PC-3 (cell line): ENCODE results near the gene C5. TPM values are rescaled to one million over a fixed set of nuclear protein-coding genes. Genes with fewer than 3 reads are reported as not detected.

Experiments used
- ATAC-seq: fragments of 200-7000 bp; cut with Tn5 transposase; 2 replicates; pipeline ENCODE4 v1.9.1; 2020; ENCODE audit warnings: mild to moderate bottlenecking, moderate library complexity
- BruUV-seq: library from RNA; stranded (reverse); fragments of 400-500 nt; replicated peaks from 2 replicates; lab custom pipeline; 2021; lab: Mats Ljungman, UMichigan
- CTCF ChIA-PET: fragments of 300-600 bp; sonication (Branson Sonifier 250); formaldehyde crosslinking; loops from one replicate; lab custom pipeline; 2022; ENCODE audit warnings: antibody characterized with exemption; lab: Charles Lee
- POLR2A ChIA-PET: fragments of 300-600 bp; sonication (Branson Sonifier 250); formaldehyde crosslinking; loops from one replicate; lab custom pipeline; 2022; ENCODE audit warnings: antibody characterized with exemption; ENCODE audit not compliant: unreplicated experiment; lab: Charles Lee
- DNase-seq: peaks from one replicate; pipeline ENCODE4 v3.0.0-alpha.2; 2015
- H2AFZ ChIP-seq: fragments of 300-600 bp; sonication (generic); 2 replicates; pipeline ENCODE4 v1.6.0; 2016; ENCODE audit warnings: antibody characterized with exemption, low read length
- H3F3A ChIP-seq: fragments of 300-600 bp; sonication (generic); one replicate; pipeline ENCODE4 v1.6.0; 2017; ENCODE audit warnings: antibody characterized with exemption, low read length, control low read depth, mild to moderate bottlenecking; ENCODE audit not compliant: unreplicated experiment
- H3K27ac ChIP-seq: fragments of 300-600 bp; sonication (generic); 2 replicates; pipeline ENCODE4 v1.5.1; 2016; ENCODE audit warnings: mild to moderate bottlenecking, low read length
- H3K27me3 ChIP-seq: fragments of 300-600 bp; sonication (generic); 2 replicates; pipeline ENCODE4 v1.6.1; 2016; ENCODE audit warnings: low read length, mixed read lengths
- H3K36me3 ChIP-seq: fragments of 300-600 bp; sonication (generic); 2 replicates; pipeline ENCODE4 v1.6.1; 2016; ENCODE audit warnings: low read depth, mixed run types, low read length, mixed read lengths
- H3K4me1 ChIP-seq: fragments of 300-600 bp; sonication (generic); 2 replicates; pipeline ENCODE4 v1.5.1; 2016; ENCODE audit warnings: low read length; ENCODE audit not compliant: insufficient read depth
- H3K4me2 ChIP-seq: fragments of 300-600 bp; sonication (generic); 2 replicates; pipeline ENCODE4 v1.6.0; 2016; ENCODE audit warnings: low read length
- H3K4me3 ChIP-seq: fragments of 300-600 bp; sonication (generic); 2 replicates; pipeline ENCODE4 v1.5.1; 2016; ENCODE audit warnings: mild to moderate bottlenecking, low read length, mixed read lengths
- H3K79me2 ChIP-seq: fragments of 300-600 bp; sonication (generic); 2 replicates; pipeline ENCODE4 v1.6.1; 2017; ENCODE audit warnings: low read length, mixed read lengths
- H3K9ac ChIP-seq: fragments of 300-600 bp; sonication (generic); 2 replicates; pipeline ENCODE4 v1.6.0; 2016; ENCODE audit warnings: mild to moderate bottlenecking, low read length
- H3K9me2 ChIP-seq: fragments of 300-600 bp; sonication (generic); replicated peaks from 2 replicates; pipeline ENCODE4 v1.6.1; 2016; ENCODE audit warnings: mixed run types, low read length, mixed read lengths
- H3K9me3 ChIP-seq: fragments of 300-600 bp; sonication (generic); 2 replicates; pipeline ENCODE4 v1.6.1; 2016; ENCODE audit warnings: low read length, mixed read lengths
- H4K20me1 ChIP-seq: fragments of 300-600 bp; sonication (generic); 2 replicates; pipeline ENCODE4 v1.6.1; 2016; ENCODE audit warnings: low read length, mixed read lengths
- EZH2 ChIP-seq: fragments of 300-600 bp; sonication (generic); IDR thresholded peaks from one replicate; pipeline ENCODE4 v1.6.1; 2017; ENCODE audit warnings: antibody characterized with exemption, mild to moderate bottlenecking, low read length; ENCODE audit not compliant: unreplicated experiment
- EZH2phosphoT487 ChIP-seq: fragments of 300-600 bp; sonication (generic); IDR thresholded peaks from 2 replicates; pipeline ENCODE4 v1.6.1; 2018; ENCODE audit warnings: mild to moderate bottlenecking, antibody characterized with exemption, low read length, borderline replicate concordance
- intact Hi-C: fragments of 100-400 bp; cut with micrococcal nuclease; formaldehyde crosslinking; loops from 2 replicates; pipeline ENCODE4 v1.9.0; 2023
- total RNA-seq: library from RNA; depleted of rRNA; stranded (reverse); fragments of >200 nt; gene quantifications from 2 replicates; pipeline ENCODE4 v1.2.3, GENCODE V29; 2014
- TF ChIP-seq, protein P1 (sequence below): fragments of 300-600 bp; sonication (generic); conservative IDR thresholded peaks from 2 replicates; pipeline ENCODE4 v1.5.1; 2017; ENCODE audit warnings: antibody characterized with exemption, low read depth, mild to moderate bottlenecking, low read length

C5 gene
- total RNA-seq, 1 experiment from 2014 or later = 2.9 TPM

DNA sequence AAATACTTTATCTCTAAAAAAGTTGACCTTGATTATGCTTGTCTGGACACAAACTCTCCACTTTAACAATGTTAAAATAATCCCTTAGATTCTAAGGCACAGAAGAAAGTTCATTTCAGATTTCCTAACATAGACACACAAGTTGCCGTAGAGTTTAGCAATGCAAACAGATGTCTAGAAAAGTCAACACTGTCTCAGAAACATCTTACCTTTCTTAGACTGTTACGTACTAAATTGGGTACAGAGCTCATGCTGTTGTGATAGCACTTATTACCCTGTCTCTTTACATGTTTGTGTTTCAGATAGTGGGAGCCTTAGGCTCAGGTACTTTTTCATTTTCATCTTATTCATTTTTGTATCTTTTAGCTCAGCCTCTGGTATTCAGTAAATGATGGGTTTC is 52.0 kb downstream of the C5 start:
- ChIA-PET POLR2A (no interaction called here), CTCF (no interaction called here)
- Histone ChIP-seq H3K9me3 (no peaks in the 10 kb centered on the region), H3F3A (no peaks in the 10 kb centered on the region), H3K4me2 (no peak overlapping the region), H4K20me1 (no peaks in the 10 kb centered on the region), H3K27me3 (no peaks in the 10 kb centered on the region), H3K4me1 (no peaks in the 10 kb centered on the region), H2AFZ (no peak overlapping the region), H3K4me3 (no peak overlapping the region), H3K27ac (no peak overlapping the region), H3K36me3 (no peaks in the 10 kb centered on the region), H3K9ac (no peak overlapping the region), H3K79me2 (no peaks in the 10 kb centered on the region), H3K9me2 (no peaks in the 10 kb centered on the region)
- DNase-seq (no peak), ATAC-seq (no peak)
- TF ChIP-seq EZH2 (no peak), EZH2phosphoT487 (no peak)
- TF ChIP-seq, protein P1, sequence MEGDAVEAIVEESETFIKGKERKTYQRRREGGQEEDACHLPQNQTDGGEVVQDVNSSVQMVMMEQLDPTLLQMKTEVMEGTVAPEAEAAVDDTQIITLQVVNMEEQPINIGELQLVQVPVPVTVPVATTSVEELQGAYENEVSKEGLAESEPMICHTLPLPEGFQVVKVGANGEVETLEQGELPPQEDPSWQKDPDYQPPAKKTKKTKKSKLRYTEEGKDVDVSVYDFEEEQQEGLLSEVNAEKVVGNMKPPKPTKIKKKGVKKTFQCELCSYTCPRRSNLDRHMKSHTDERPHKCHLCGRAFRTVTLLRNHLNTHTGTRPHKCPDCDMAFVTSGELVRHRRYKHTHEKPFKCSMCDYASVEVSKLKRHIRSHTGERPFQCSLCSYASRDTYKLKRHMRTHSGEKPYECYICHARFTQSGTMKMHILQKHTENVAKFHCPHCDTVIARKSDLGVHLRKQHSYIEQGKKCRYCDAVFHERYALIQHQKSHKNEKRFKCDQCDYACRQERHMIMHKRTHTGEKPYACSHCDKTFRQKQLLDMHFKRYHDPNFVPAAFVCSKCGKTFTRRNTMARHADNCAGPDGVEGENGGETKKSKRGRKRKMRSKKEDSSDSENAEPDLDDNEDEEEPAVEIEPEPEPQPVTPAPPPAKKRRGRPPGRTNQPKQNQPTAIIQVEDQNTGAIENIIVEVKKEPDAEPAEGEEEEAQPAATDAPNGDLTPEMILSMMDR = no peak
- intact Hi-C loops = no loop called here
- BruUV-seq = no TSS peak

DNA sequence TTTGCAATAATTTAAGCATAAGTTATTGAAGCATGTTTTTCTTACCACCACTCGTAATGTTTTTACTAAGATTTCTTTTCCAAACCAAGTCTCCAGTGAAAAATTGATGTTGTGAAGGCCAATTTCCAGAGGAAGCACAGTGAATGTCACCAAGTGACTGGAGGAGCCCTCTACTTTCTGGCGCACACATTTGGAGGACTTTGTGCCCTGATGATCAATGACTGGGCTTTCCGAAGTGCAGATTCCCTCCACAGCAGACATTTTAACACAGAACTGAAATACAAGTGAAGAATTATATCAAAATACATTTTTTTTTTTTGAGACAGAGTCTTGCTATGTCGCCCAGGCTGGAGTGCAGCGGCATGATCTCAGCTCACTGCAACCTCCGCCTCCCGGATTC is 52.6 kb downstream of the C5 start:
- TF ChIP-seq, protein P1 = no peak
- no peak for TF ChIP-seq EZH2phosphoT487
- TF ChIP-seq EZH2 = no peak
- no peak overlapping the region for H3K4me2 ChIP-seq
- BruUV-seq = no TSS peak
- ATAC-seq = no peak
- no peaks in the 10 kb centered on the region for H3K27me3 ChIP-seq
- no peaks in the 10 kb centered on the region for H3F3A ChIP-seq
- intact Hi-C loops = no loop called here
- no peak overlapping the region for H2AFZ ChIP-seq
- no peaks in the 10 kb centered on the region for H4K20me1 ChIP-seq
- H3K4me3 ChIP-seq = no peak overlapping the region
- H3K9me3 ChIP-seq = no peaks in the 10 kb centered on the region
- H3K79me2 ChIP-seq = no peaks in the 10 kb centered on the region
- no peaks in the 10 kb centered on the region for H3K36me3 ChIP-seq
- H3K9ac ChIP-seq = no peak overlapping the region
- no peak overlapping the region for H3K27ac ChIP-seq
- no peaks in the 10 kb centered on the region for H3K4me1 ChIP-seq
- no peaks in the 10 kb centered on the region for H3K9me2 ChIP-seq
- no peak for DNase-seq
- POLR2A ChIA-PET = no interaction called here
- CTCF ChIA-PET = no interaction called here

DNA sequence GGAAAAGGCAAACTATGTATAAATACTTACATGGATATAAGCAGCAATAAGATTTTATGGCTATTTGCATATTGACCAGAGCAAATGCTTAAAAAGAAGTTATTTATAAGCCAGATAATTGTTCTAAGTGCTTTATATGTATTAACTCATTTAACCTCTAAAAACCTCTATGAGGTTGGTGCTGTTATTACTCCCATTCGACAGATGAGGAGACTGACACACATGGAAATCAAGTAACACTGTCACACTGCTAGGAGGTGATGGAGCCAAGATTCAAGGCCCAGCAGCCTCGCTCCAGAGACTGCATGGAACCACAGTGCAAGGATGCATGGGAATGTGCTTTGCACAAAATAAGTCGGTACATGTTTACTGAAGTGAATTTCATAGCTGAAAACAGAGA is 53.7 kb downstream of the C5 start:
- Histone ChIP-seq H3K4me1 (no peaks in the 10 kb centered on the region), H3K79me2 (no peaks in the 10 kb centered on the region), H2AFZ (no peak overlapping the region), H3K4me3 (no peak overlapping the region), H3K27me3 (no peaks in the 10 kb centered on the region), H3F3A (no peaks in the 10 kb centered on the region), H3K36me3 (no peaks in the 10 kb centered on the region), H3K9me2 (no peaks in the 10 kb centered on the region), H3K27ac (no peak overlapping the region), H3K9ac (no peak overlapping the region), H4K20me1 (no peaks in the 10 kb centered on the region), H3K4me2 (no peak overlapping the region), H3K9me3 (no peaks in the 10 kb centered on the region)
- TF ChIP-seq, protein P1 = no peak
- TF ChIP-seq EZH2 = no peak
- TF ChIP-seq EZH2phosphoT487 = no peak
- DNase-seq (no peak), ATAC-seq (no peak)
- POLR2A ChIA-PET = no interaction called here
- BruUV-seq = no TSS peak
- CTCF ChIA-PET = interaction anchor here (0.6 kb wide), 1 partner anchor 145 kb away, joined by 7 read pairs; no protein-coding TSS in a partner anchor
- intact Hi-C loops = no loop called here
